ENCODE results near the gene METTL6.

Gene METTL6

DNA sequence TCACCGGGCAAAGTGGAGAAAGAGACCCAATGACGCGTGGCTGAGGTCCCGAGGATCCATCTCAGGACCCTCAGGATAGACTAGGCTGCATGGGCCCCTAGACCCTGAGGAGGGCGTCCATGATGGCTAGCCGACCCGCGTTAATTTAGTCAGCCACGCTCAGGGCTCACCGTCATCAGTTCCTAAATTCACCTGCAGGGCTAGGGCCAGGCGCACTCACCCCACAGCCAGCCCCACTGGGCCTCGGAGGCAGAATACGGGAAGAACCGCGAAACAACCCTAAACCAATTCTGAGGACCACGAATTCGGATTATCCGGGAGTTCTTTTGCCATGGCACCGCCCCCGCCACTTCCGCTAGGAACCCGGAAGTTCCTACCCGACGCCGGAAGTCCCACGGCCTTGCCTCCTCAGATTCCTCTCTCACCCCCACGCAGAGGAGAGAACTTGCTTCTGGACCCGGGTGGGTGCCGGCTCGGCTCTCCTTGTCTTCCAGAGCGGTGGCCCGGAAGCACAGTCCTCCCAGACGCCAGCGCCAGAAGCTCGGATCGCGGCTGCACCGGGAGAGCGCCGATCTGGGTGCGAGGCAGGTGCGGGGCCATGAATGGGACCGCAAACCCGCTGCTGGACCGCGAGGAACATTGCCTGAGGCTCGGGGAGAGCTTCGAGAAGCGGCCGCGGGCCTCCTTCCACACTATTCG is at the start of gene METTL6, which contains the start of gene EAF1:
TSS of gene METTL6 (minus strand) at position 363 of the 699 bp plus-strand sequence. CDS start 1,033 bp downstream, outside the sequence.
TSS of gene EAF1 (plus strand) at position 417 of the 699 bp plus-strand sequence. CDS start at position 599, 182 bp downstream.
- peaks cover 70% of the 10 kb centered on the region for H3K36me3 ChIP-seq (ENCODE audit: low read depth)
- peak within 1 kb of the TSS; percentile 31 for H3K27ac ChIP-seq (ENCODE audit: poor library complexity, severe bottlenecking)
- peaks cover 10% of the 10 kb centered on the region for H3K4me1 ChIP-seq (ENCODE audit: insufficient read depth, poor library complexity, severe bottlenecking)
- peak; percentile 79 for DNase-seq (ENCODE audit: low spot score)
- no peak for TF ChIP-seq CTCF (IDR thresholded peaks at IDR 0.05; ENCODE audit: poor library complexity, severe bottlenecking)
- ATAC-seq (ENCODE audit: low read depth): peak; percentile 81
- H3K27me3 ChIP-seq (ENCODE audit: insufficient read depth, poor library complexity, severe bottlenecking): no peaks in the 10 kb centered on the region
- no peaks in the 10 kb centered on the region for H3K9me3 ChIP-seq (ENCODE audit: severe bottlenecking)
- H3K4me3 ChIP-seq (ENCODE audit: severe bottlenecking): peak within 1 kb of the TSS; percentile 86

GRCh38 chr3:15476378-15476777 is 49.0 kb upstream of the METTL6 start:
- no peaks in the 10 kb centered on the region for H3K4me1 ChIP-seq (ENCODE audit: insufficient read depth, poor library complexity, severe bottlenecking)
- DNase-seq (ENCODE audit: low spot score): no peak
- no peak overlapping the region for H3K4me3 ChIP-seq (ENCODE audit: severe bottlenecking)
- H3K9me3 ChIP-seq (ENCODE audit: severe bottlenecking): no peaks in the 10 kb centered on the region
- no peak for TF ChIP-seq CTCF (IDR thresholded peaks at IDR 0.05; ENCODE audit: poor library complexity, severe bottlenecking)
- no peaks in the 10 kb centered on the region for H3K27me3 ChIP-seq (ENCODE audit: insufficient read depth, poor library complexity, severe bottlenecking)
- H3K27ac ChIP-seq (ENCODE audit: poor library complexity, severe bottlenecking): no peak overlapping the region
- no peaks in the 10 kb centered on the region for H3K36me3 ChIP-seq (ENCODE audit: low read depth)
- peak; percentile 44; the same call in 1 of the 3 replicates for ATAC-seq (ENCODE audit: low read depth)

- no peak overlapping the region for H3K4me3 ChIP-seq (ENCODE audit: severe bottlenecking)
- TF ChIP-seq CTCF (IDR thresholded peaks at IDR 0.05; ENCODE audit: poor library complexity, severe bottlenecking): no peak
- no peak for ATAC-seq (ENCODE audit: low read depth)
- no peak for DNase-seq (ENCODE audit: low spot score)
- H3K36me3 ChIP-seq (ENCODE audit: low read depth): no peaks in the 10 kb centered on the region
- H3K4me1 ChIP-seq (ENCODE audit: insufficient read depth, poor library complexity, severe bottlenecking): no peaks in the 10 kb centered on the region
- H3K9me3 ChIP-seq (ENCODE audit: severe bottlenecking): no peaks in the 10 kb centered on the region
- no peak overlapping the region for H3K27ac ChIP-seq (ENCODE audit: poor library complexity, severe bottlenecking)
- H3K27me3 ChIP-seq (ENCODE audit: insufficient read depth, poor library complexity, severe bottlenecking): no peaks in the 10 kb centered on the region
Measured at GRCh38 chr3:15475161-15475560, 47.8 kb upstream of the METTL6 start.

DNA sequence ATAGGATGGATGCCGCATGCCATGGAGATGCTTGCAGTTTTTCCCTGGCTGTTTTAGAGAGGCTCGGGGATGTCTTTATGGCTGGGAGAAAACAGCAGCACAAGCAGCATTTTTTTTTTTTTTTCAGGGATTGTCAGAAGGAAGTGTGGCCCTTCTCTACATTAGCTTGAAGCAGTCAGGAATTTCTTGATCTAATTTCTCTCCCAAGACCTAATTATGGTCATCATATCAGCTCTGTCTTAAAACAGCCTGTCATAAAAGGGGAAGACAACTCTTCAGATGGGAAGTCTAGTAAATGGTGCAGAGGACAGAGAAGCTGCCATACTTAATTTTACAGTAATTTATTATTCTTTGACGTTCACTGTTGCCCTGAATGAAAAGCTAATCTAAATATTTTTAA is 44.5 kb upstream of the METTL6 start:
- no peak for DNase-seq (ENCODE audit: low spot score)
- ATAC-seq (ENCODE audit: low read depth): no peak
- Histone ChIP-seq H3K4me1 (ENCODE audit: insufficient read depth, poor library complexity, severe bottlenecking) (no peaks in the 10 kb centered on the region), H3K4me3 (ENCODE audit: severe bottlenecking) (no peak overlapping the region), H3K27ac (ENCODE audit: poor library complexity, severe bottlenecking) (no peak overlapping the region), H3K36me3 (ENCODE audit: low read depth) (no peaks in the 10 kb centered on the region), H3K9me3 (ENCODE audit: severe bottlenecking) (no peaks in the 10 kb centered on the region), H3K27me3 (ENCODE audit: insufficient read depth, poor library complexity, severe bottlenecking) (no peaks in the 10 kb centered on the region)
- TF ChIP-seq CTCF (IDR thresholded peaks at IDR 0.05; ENCODE audit: poor library complexity, severe bottlenecking): no peak

DNA sequence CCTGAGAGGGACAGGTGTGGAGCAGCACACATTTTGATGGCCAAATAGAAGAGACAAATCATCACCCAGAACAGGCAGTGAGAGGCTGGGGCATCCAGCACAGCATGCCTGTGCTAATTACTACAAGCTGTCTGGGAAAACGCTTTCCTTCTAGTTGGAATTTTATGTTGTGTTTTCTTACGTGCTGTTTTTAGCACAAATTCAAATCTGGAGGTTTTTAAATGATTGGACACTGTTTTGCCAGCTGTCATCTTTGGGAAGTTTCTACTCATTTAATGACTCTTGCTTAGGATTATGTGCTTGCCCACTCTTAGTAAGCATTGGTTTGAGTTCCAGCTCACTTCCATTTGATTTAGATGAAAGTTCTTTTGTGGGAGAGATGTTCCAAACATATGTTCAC is 43.5 kb upstream of the METTL6 start:
- H3K4me1 ChIP-seq (ENCODE audit: insufficient read depth, poor library complexity, severe bottlenecking): no peaks in the 10 kb centered on the region
- DNase-seq (ENCODE audit: low spot score) (no peak), ATAC-seq (ENCODE audit: low read depth) (no peak)
- no peak overlapping the region for H3K4me3 ChIP-seq (ENCODE audit: severe bottlenecking)
- no peaks in the 10 kb centered on the region for H3K27me3 ChIP-seq (ENCODE audit: insufficient read depth, poor library complexity, severe bottlenecking)
- no peak for TF ChIP-seq CTCF (IDR thresholded peaks at IDR 0.05; ENCODE audit: poor library complexity, severe bottlenecking)
- no peaks in the 10 kb centered on the region for H3K9me3 ChIP-seq (ENCODE audit: severe bottlenecking)
- no peaks in the 10 kb centered on the region for H3K36me3 ChIP-seq (ENCODE audit: low read depth)
- no peak overlapping the region for H3K27ac ChIP-seq (ENCODE audit: poor library complexity, severe bottlenecking)
